Spinal cord (tissue), 10 donors: ENCODE measurements around the gene VSTM2L. TPM values are rescaled to one million over a fixed set of nuclear protein-coding genes. Genes with fewer than 3 reads are reported as not detected.

Experiments used
- DNase-seq, 6 donors: peaks; one replicate each; pipeline versions ENCODE4 v3.0.0 to v3.0.0-alpha.2; 2013 to 2015; ENCODE audit warnings: low spot score in 6 of 6, low read depth in 4 of 6
- H3K27ac ChIP-seq: one replicate; pipeline ENCODE4 v1.5.1; 2013; ENCODE audit warnings: low read depth, low read length, control low read depth
- H3K27me3 ChIP-seq: one replicate; pipeline ENCODE4 v1.6.1; 2013; ENCODE audit warnings: low read length; ENCODE audit not compliant: control insufficient read depth, insufficient read depth
- H3K36me3 ChIP-seq: one replicate; pipeline ENCODE4 v1.6.1; 2013; ENCODE audit warnings: low read length; ENCODE audit not compliant: control insufficient read depth, insufficient read depth
- H3K4me1 ChIP-seq: one replicate; pipeline ENCODE4 v1.6.1; 2013; ENCODE audit warnings: low read length; ENCODE audit not compliant: control insufficient read depth, insufficient read depth
- H3K4me3 ChIP-seq: one replicate; pipeline ENCODE4 v1.5.1; 2013; ENCODE audit warnings: low read depth, low read length, control low read depth
- H3K9me3 ChIP-seq: one replicate; pipeline ENCODE4 v1.6.1; 2013; ENCODE audit warnings: low read length; ENCODE audit not compliant: control insufficient read depth, insufficient read depth
- WGBS: methylation state at CpG from one replicate; pipeline ENCODE4 v1.1.5; 2013; ENCODE audit warnings: missing lambda C conversion rate; ENCODE audit not compliant: insufficient coverage; 5-methylcytosine and 5-hydroxymethylcytosine counted together
- polyA plus RNA-seq, 2 donors: library from polyadenylated mRNA; unstranded; fragments of 120-200 nt; gene quantifications; one replicate each; pipeline ENCODE4 v1.2.1, GENCODE V29; 2013; ENCODE audit not compliant: insufficient read length in 2 of 2
- total RNA-seq, 2 donors: library from RNA; depleted of rRNA in 1 of 2; stranded (reverse); fragments of 120-200 nt in 1 of 2; fragments of >200 nt in 1 of 2; gene quantifications; one replicate each; pipeline versions ENCODE4 v1.2.3 to v1.2.4, GENCODE V29; 2013 to 2014
- donor health status: healthy.

The VSTM2L gene
- total and polyA plus RNA-seq, 4 donors: 32.2 to 293 (median 144) TPM

DNA sequence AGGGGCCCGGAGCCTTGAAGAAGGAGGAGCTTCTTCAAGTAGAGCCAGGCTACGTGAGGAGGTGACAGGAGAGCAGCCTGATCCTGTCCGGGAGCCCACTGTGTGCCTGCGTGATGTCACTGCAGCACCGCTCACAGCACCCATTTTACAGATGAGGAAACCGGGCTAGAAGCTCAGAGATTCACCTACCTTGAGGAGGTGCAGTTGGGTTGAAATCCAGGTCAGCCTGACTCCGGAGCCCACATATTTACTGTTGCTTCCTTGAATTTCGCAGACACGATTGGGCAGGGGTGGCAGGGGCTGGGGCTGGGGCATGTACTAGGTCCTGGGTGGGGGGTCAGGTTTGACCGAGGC is 12.5 kb downstream of the VSTM2L start:
- no peak for DNase-seq
- peaks cover 6% of the 10 kb centered on the region for H3K36me3 ChIP-seq
- H3K9me3 ChIP-seq: no peaks in the 10 kb centered on the region
- peak overlapping the region; percentile 38 for H3K4me3 ChIP-seq
- peak overlapping the region; percentile 82 for H3K27ac ChIP-seq
- peaks cover 87% of the 10 kb centered on the region for H3K4me1 ChIP-seq
- whole genome bisulfite sequencing: 55% methylated on average over 5 of the region's 10 CpGs
- H3K27me3 ChIP-seq: peaks cover 2% of the 10 kb centered on the region

DNA sequence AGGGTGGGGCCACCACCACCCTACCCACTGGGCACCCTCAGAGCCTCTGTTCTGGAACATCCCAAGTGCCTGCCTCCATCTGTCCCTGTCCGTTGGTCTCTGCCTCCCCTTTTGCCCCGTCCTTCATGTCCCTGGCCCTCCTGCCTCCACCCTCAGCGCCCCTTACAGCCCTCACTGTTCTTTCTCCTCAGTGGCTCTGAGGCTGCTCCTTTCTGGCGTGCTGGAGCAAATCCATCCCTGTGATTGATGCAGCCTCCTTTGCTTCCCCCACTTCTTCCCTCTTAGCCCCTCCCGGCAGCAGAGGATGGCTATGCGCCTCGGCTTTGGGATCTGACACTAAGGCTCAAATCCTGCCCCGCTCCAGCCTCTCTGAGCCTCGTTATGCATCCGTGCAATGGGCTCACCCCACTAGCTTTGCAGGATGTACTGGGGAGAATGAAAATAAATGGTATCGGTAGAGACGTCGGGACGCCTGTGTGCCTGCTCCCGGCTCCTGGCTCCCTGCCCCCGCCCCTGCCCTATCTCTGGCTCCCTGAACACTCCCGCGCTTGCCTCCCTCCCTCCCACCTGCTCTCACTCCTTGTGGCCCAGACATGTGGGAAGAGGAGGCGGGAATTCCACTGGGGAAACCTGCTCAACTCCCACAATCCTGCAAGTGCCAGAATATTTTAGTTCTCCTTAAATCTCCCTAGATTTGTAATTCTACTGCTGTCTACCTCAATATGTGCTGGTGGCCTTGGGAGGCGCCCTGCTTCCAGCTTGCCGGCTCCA is 13.1 kb downstream of the VSTM2L start:
- Histone ChIP-seq H3K36me3 (peaks cover 7% of the 10 kb centered on the region), H3K27me3 (peaks cover 2% of the 10 kb centered on the region), H3K4me3 (no peak overlapping the region), H3K27ac (peak overlapping the region; percentile 82), H3K9me3 (no peaks in the 10 kb centered on the region), H3K4me1 (peaks cover 87% of the 10 kb centered on the region)
- 17% methylated on average over 11 of the region's 21 CpGs for whole genome bisulfite sequencing
- peak in 2 of 6 donors; percentile 66 to 71 for DNase-seq

DNA sequence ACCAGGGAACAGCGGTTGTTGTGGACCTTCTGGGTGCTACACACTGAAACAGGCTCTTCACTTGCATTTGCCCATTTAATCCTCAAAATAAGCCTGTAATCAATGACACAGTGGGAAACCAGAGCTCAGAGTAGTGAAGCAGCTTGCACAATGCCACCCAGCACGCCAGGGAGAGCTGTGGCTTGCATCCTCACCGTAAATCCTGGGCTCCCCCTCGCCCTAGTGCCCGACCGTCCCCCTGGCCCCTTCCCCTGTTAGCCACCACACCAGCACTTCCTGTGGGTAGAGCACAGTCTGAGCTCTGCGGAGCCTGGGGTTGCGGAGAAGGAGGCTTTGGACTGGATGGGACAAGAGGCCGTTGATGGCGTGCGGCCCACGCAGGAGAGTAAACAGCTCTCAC is 14.5 kb downstream of the VSTM2L start:
- no peak for DNase-seq
- peaks cover 72% of the 10 kb centered on the region for H3K4me1 ChIP-seq
- peaks cover 7% of the 10 kb centered on the region for H3K36me3 ChIP-seq
- H3K4me3 ChIP-seq: no peak overlapping the region
- H3K27me3 ChIP-seq: peaks cover 2% of the 10 kb centered on the region
- H3K9me3 ChIP-seq: no peaks in the 10 kb centered on the region
- no peak overlapping the region for H3K27ac ChIP-seq
- 33% methylated on average over 2 of the region's 12 CpGs for WGBS

- Histone ChIP-seq H3K27ac (no peak overlapping the region), H3K27me3 (peaks cover 2% of the 10 kb centered on the region)
These were observed 15.1 kb downstream of the VSTM2L start for GRCh38 chr20:37918035-37918434.

DNA sequence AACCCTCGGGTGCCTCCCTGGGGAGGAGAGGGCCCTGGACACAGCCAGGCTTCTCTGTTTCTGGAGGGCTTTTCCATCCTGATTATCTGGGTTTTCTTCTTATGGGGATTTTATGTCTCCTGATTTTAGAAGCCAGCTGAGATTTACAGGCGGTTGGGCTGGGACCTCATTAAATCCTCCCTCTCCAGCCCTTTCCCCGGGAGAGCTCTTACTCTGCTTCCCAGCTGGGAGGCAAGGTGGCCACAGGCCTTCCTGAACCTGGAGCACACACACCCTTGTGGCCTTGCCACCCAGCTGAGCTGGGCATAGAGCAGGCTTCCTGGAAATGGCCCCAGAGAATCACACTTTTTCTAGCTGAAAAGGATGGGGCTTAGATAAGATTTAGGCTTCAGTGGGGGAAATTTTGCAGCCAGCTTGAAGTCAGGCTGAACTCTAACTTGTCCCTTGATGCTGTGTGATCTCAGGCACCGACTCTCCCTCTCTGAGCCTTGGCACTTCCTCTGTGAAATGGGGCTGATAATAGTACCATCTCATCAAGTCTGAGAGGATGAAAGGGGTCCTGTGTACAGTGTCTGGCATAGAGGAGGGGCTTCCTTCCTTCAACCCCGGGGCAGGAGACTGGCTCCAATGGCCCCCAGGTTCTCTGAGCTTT is 16.6 kb downstream of the VSTM2L start:
- Histone ChIP-seq H3K4me3 (no peak overlapping the region), H3K4me1 (peaks cover 56% of the 10 kb centered on the region), H3K36me3 (peaks cover 3% of the 10 kb centered on the region), H3K27ac (no peak overlapping the region), H3K27me3 (peaks cover 2% of the 10 kb centered on the region), H3K9me3 (no peaks in the 10 kb centered on the region)
- no peak for DNase-seq
- WGBS: 14% methylated on average over 2 of the region's 5 CpGs

More at GRCh38 chr20:37918035-37918434, 15.1 kb downstream of the VSTM2L start:
- peaks cover 7% of the 10 kb centered on the region for H3K36me3 ChIP-seq
- DNase-seq: no peak
- H3K4me1 ChIP-seq: peaks cover 68% of the 10 kb centered on the region
- H3K9me3 ChIP-seq: no peaks in the 10 kb centered on the region
- whole genome bisulfite sequencing: 86% methylated on average over 5 of the region's 6 CpGs
- no peak overlapping the region for H3K4me3 ChIP-seq

- WGBS: 24% methylated on average over 5 of the region's 6 CpGs
- H3K4me3 ChIP-seq: no peak overlapping the region
- peaks cover 2% of the 10 kb centered on the region for H3K27me3 ChIP-seq
These were observed 17.3 kb downstream of the VSTM2L start for GRCh38 chr20:37920270-37920669.

GRCh38 chr20:37920679-37921322 is 17.9 kb downstream of the VSTM2L start:
- peaks cover 11% of the 10 kb centered on the region for H3K36me3 ChIP-seq
- peaks cover 2% of the 10 kb centered on the region for H3K27me3 ChIP-seq
- H3K4me3 ChIP-seq: no peak overlapping the region
- DNase-seq: no peak
- no peaks in the 10 kb centered on the region for H3K9me3 ChIP-seq
- H3K4me1 ChIP-seq: peaks cover 43% of the 10 kb centered on the region
- no peak overlapping the region for H3K27ac ChIP-seq
- 88% methylated on average over 1 of the region's 1 CpG for WGBS

More at GRCh38 chr20:37920270-37920669, 17.3 kb downstream of the VSTM2L start:
- Histone ChIP-seq H3K4me1 (peaks cover 48% of the 10 kb centered on the region), H3K27ac (no peak overlapping the region), H3K9me3 (no peaks in the 10 kb centered on the region), H3K36me3 (peaks cover 5% of the 10 kb centered on the region)
- DNase-seq: no peak

- H3K27ac ChIP-seq: no peak overlapping the region
- peaks cover 12% of the 10 kb centered on the region for H3K36me3 ChIP-seq
- H3K4me3 ChIP-seq: no peak overlapping the region
- 86% methylated on average over 2 of the region's 6 CpGs for WGBS
- no peak for DNase-seq
- H3K27me3 ChIP-seq: peaks cover 2% of the 10 kb centered on the region
- no peaks in the 10 kb centered on the region for H3K9me3 ChIP-seq
- H3K4me1 ChIP-seq: peaks cover 36% of the 10 kb centered on the region
These were observed 18.5 kb downstream of the VSTM2L start for GRCh38 chr20:37921341-37921929.

GRCh38 chr20:37922016-37922415 is 19.1 kb downstream of the VSTM2L start:
- no peaks in the 10 kb centered on the region for H3K9me3 ChIP-seq
- no peak overlapping the region for H3K4me3 ChIP-seq
- no peak for DNase-seq
- peaks cover 12% of the 10 kb centered on the region for H3K36me3 ChIP-seq
- H3K27me3 ChIP-seq: peaks cover 2% of the 10 kb centered on the region
- H3K27ac ChIP-seq: no peak overlapping the region
- WGBS: 80% methylated on average over 1 of the region's 3 CpGs
- H3K4me1 ChIP-seq: peaks cover 32% of the 10 kb centered on the region
